LNCaP clone FGC (cell line): Measurements from ENCODE around the gene LCN1.

ENCODE experiments used
- DNase-seq: peaks from one replicate; pipeline ENCODE4 v3.0.0-alpha.2; 2011; ENCODE audit warnings: low read depth
- H3K4me3 ChIP-seq: 2 replicates; pipeline ENCODE4 v1.5.1; 2011; ENCODE audit warnings: mild to moderate bottlenecking, low read depth, low read length, control low read depth
- CTCF ChIP-seq: IDR thresholded peaks from 2 replicates; pipeline ENCODE4 v1.5.1; 2012; ENCODE audit warnings: mild to moderate bottlenecking; ENCODE audit not compliant: control insufficient read depth, insufficient read depth; ENCODE audit errors: extremely low read depth

LCN1 gene

GRCh38 chr9:135551031-135551430, 29.8 kb downstream of the LCN1 start:
- DNase-seq: no peak
- no peak overlapping the region for H3K4me3 ChIP-seq
- TF ChIP-seq CTCF: no peak

- no peak overlapping the region for H3K4me3 ChIP-seq
- DNase-seq: no peak
- TF ChIP-seq CTCF: no peak
Observed at GRCh38 chr9:135551456-135551855, 30.2 kb downstream of the LCN1 start.

GRCh38 chr9:135552021-135552697, 30.9 kb downstream of the LCN1 start:
- no peak for DNase-seq
- no peak overlapping the region for H3K4me3 ChIP-seq
- no peak for TF ChIP-seq CTCF

GRCh38 chr9:135552698-135553171, 31.5 kb downstream of the LCN1 start:
- no peak overlapping the region for H3K4me3 ChIP-seq
- no peak for DNase-seq
- TF ChIP-seq CTCF: no peak

GRCh38 chr9:135554718-135555117, 33.5 kb downstream of the LCN1 start:
- DNase-seq: peak; percentile 10
- TF ChIP-seq CTCF: no peak
- H3K4me3 ChIP-seq: no peak overlapping the region

- no peak overlapping the region for H3K4me3 ChIP-seq
- DNase-seq: no peak
- no peak for TF ChIP-seq CTCF
Observed at GRCh38 chr9:135555203-135555602, 34.0 kb downstream of the LCN1 start.

- TF ChIP-seq CTCF: no peak
- no peak overlapping the region for H3K4me3 ChIP-seq
- no peak for DNase-seq
Observed at GRCh38 chr9:135555910-135556309, 34.7 kb downstream of the LCN1 start.
